Testis (tissue), 2 donors: ENCODE results near the gene C12orf75.

Experiments used
- CTCF ChIP-seq, 3 experiments: fragments of 450-650 bp in 2 of 3; fragments of 200-600 bp in 1 of 3; sonication (generic) in 1 of 3; IDR thresholded peaks; one replicate each; pipeline ENCODE4 v1.5.1; 2016 to 2019; ENCODE audit warnings: antibody characterized with exemption in 3 of 3, mild to moderate bottlenecking in 2 of 3, moderate library complexity in 1 of 3
- POLR2A ChIP-seq: fragments of 450-650 bp; IDR thresholded peaks from one replicate; pipeline ENCODE4 v1.6.1; 2017; ENCODE audit warnings: antibody characterized with exemption, mild to moderate bottlenecking, moderate library complexity

GRCh38 chr12:105384220-105384619, 53.7 kb downstream of the C12orf75 start:
- TF ChIP-seq CTCF (IDR thresholded peaks at IDR 0.05) (no peak), POLR2A (no peak)
